ENCODE measurements around the gene SPEG. TPM values are rescaled to one million over a fixed set of nuclear protein-coding genes. Genes with fewer than 3 reads are reported as not detected.
"Not testable (repeated sequence)": the region's sequence is repeated elsewhere in the genome, so short reads cannot be mapped to it uniquely, and the experiment has no call there.

SPEG gene
- total RNA-seq, 1 donor from 2014 or later, result 10.5 TPM

GRCh38 chr2:219405451-219405850 is 29.2 kb upstream of the SPEG start:
- no peak for DNase-seq

- DNase-seq, result no peak
These were observed 28.4 kb upstream of the SPEG start for GRCh38 chr2:219405958-219406860.

GRCh38 chr2:219406861-219407230 is 27.8 kb upstream of the SPEG start:
- DNase-seq, result no peak

GRCh38 chr2:219407343-219407742 is 27.3 kb upstream of the SPEG start:
- not testable (repeated sequence) for DNase-seq

GRCh38 chr2:219408204-219408603 is 26.4 kb upstream of the SPEG start:
- no peak for DNase-seq

GRCh38 chr2:219408631-219409030 is 26.0 kb upstream of the SPEG start:
- no peak for DNase-seq

GRCh38 chr2:219409619-219410018 is 25.0 kb upstream of the SPEG start:
- DNase-seq, result no peak

- DNase-seq, result no peak
These were observed 24.3 kb upstream of the SPEG start for GRCh38 chr2:219410390-219410789.

- no peak for DNase-seq
These were observed 19.8 kb upstream of the SPEG start for GRCh38 chr2:219414857-219415256.

- DNase-seq, result no peak
These were observed 18.9 kb upstream of the SPEG start for GRCh38 chr2:219415580-219416234.

- no peak for DNase-seq
These were observed 18.4 kb upstream of the SPEG start for GRCh38 chr2:219416235-219416602.

- no peak for DNase-seq
These were observed 17.7 kb upstream of the SPEG start for GRCh38 chr2:219416938-219417337.

- DNase-seq, result no peak
These were observed 17.3 kb upstream of the SPEG start for GRCh38 chr2:219417374-219417773.

- DNase-seq, result no peak
These were observed 16.3 kb upstream of the SPEG start, which contains the start of gene DES for GRCh38 chr2:219418155-219419011. Gene DES, plus strand, starts transcription at chr2:219418377. Its CDS starts 86 bp downstream, at chr2:219418463.

- DNase-seq, result no peak
These were observed 15.7 kb upstream of the SPEG start for GRCh38 chr2:219419012-219419324.

- no peak for DNase-seq
These were observed 15.1 kb upstream of the SPEG start for GRCh38 chr2:219419331-219420197.

- no peak for DNase-seq
These were observed 14.0 kb upstream of the SPEG start for GRCh38 chr2:219420687-219421086.

- no peak for DNase-seq
These were observed 13.3 kb upstream of the SPEG start for GRCh38 chr2:219421323-219421722.

GRCh38 chr2:219422952-219423534 is 11.6 kb upstream of the SPEG start:
- no peak for DNase-seq

- no peak for DNase-seq
These were observed 10.8 kb upstream of the SPEG start for GRCh38 chr2:219423652-219424377.

All from skin of body (tissue), 2 donors.